Midbrain (tissue), 1 donor: ENCODE data around the gene IL17RE.

Experiments used
- DNase-seq: peaks from one replicate; lab custom pipeline; 2025; lab: John Stamatoyannopoulos, UW

Gene IL17RE

DNA sequence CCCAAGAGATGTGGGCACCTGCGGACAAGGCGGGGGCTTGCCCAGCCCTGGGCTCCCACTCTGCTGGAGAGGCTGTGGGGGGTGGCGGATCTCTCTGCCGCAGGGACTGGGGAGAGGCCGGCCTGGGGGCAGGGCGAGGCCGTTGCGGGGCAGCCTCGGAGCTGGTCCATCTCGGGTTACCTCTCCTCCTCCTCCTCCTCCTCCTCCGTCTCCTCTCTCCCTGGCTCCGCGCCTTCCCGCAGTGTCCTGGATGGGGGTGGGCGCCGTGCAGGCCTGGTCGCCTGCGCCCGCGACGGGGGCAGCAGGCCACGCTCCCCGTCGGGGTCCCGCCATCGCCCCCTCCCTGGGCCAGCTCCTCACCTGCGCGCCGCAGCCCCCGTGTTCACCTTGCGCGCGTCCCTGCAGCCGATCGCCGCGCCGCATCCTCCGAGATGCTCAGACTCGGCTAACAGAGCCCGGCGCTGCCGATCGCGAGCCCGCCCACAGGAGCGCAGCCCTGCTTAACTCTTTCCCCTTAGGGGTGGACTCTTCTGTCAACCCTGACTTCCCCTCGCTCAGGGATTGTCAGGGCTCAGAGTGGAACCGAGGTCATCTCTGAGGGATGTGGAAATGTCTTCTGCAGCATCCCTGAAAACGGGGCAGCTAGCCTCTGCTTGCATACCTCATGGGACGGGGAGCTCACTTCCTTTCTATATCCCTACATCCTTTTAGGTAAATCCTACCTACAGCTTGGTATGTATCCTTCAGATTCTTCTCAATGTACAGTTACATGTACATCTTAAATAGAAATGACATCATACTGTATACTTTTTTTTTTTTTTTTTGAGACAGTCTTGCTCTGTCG is 49.5 kb downstream of the IL17RE start, which contains the start of gene PRRT3:
Gene PRRT3, minus strand, starts transcription at position 447 of the 844 bp plus-strand sequence. CDS start 2,293 bp downstream, outside the sequence.
- no peak for DNase-seq

DNA sequence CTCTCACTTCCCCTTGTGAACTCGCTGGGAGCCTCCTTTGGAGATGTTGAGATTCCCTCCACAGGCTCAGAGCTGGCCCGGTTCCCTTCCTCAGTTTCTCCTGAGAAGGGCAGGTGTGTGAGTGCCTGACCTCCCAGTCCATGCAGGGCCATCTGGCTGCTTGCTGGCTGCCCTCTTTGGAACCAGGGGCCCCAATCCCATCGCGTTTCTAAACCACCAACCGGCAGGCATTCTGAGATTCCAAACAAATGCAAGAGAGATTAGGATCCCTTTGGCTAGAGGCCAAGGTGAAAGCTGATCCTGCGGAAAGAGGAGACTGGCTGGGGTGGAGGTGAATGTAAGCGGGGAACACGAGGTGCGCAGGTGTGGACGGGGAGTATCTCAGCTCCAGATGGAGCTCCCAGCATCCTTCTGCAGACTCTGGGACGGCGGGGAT is 52.4 kb downstream of the IL17RE start:
- no peak for DNase-seq

DNA sequence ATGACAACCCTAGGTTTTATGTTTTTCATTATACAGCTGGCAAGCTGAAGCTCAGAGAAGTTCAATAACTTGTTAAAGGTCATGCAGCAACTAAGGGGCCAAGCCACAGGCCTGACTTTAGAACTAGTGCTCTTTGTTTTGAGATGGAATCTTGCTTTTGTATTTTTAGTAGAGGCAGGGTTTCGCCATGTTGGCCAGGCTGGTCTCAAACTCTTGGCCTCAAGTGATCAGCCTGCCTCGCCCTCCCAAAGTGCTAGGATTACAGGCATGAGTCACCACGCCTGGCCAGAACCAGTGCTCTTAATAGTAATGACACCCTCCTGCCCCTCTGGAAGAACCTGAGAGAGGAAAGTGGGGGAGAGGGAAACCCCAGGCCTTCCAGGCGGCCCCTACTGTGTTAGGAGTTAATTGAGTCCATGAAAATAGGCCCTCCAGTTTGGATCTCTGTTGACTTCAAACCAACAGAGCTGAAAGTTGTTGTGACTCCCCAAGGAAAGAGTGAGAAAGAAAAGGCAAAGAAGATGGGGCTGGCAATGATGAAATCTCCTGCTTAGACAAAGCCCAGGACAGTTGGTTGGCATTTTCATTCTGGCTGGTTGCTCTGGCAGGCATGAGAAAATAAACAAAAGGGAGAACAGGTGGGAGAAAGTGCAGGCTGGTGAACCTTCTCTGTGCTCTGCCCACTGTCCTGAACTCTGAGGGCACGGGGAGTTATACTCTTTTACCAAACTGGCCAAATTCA is 53.1 kb downstream of the IL17RE start:
- DNase-seq = no peak

- no peak for DNase-seq
These were observed 54.6 kb downstream of the IL17RE start for GRCh38 chr3:9957214-9957613.

DNA sequence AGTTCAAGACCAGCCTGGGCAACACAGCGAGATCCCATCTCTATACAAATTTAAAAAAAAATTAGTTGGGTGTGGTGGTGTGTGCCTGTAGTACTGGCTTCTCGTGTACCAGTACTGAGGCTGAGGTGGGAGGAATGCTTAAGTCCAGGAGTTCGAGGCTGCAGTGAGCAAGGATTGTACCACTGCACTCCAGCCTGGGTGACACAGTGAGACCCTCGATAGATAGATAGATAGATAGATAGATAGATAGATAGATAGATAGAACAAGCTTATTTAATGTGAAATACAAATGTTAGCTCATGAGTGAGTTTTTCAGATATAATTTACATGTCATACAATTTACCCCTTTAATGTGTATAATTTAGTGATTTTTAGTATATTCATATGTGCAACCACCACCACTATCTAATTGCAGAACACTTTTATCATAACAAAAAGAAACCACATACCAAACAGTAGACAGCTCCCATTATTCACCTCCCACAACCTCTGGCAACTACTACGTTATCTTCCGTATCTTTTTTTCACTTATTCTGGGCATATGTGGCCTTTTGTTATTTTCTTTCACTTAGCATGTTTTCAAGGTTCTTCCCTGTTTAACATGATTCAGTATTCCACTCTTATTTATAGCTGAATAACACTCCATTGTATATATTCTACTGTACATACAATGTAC is 62.7 kb downstream of the IL17RE start:
- no peak for DNase-seq
